ENCODE measurements around the gene GABRG1. TPM values are rescaled to one million over a fixed set of nuclear protein-coding genes. Genes with fewer than 3 reads are reported as not detected.

Gene GABRG1
- total RNA-seq, 4 donors from 2014 or later: 0.33 TPM; not detected in 3

DNA sequence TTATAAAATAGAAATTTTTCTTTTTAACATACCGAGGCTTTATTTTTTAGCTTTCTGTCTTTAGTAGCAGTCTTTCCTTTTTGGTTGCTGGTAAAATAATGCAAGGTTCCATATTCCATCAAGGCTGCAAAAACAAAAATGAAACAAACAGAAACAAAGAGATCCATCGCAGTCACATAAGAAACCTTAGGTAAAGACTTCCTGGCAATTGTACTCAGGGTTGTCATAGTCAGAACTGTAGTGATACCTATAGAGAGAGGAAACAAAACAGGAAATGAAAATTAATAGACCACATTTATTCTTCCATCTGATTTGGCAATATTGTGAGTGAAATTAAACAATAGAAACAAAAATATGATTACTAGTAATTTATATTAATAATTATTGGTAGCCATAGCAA lies 72.5 kb downstream of the GABRG1 start:
- TF ChIP-seq, protein P1, sequence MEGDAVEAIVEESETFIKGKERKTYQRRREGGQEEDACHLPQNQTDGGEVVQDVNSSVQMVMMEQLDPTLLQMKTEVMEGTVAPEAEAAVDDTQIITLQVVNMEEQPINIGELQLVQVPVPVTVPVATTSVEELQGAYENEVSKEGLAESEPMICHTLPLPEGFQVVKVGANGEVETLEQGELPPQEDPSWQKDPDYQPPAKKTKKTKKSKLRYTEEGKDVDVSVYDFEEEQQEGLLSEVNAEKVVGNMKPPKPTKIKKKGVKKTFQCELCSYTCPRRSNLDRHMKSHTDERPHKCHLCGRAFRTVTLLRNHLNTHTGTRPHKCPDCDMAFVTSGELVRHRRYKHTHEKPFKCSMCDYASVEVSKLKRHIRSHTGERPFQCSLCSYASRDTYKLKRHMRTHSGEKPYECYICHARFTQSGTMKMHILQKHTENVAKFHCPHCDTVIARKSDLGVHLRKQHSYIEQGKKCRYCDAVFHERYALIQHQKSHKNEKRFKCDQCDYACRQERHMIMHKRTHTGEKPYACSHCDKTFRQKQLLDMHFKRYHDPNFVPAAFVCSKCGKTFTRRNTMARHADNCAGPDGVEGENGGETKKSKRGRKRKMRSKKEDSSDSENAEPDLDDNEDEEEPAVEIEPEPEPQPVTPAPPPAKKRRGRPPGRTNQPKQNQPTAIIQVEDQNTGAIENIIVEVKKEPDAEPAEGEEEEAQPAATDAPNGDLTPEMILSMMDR (IDR thresholded peaks at IDR 0.05; ENCODE audit: low read depth): no peak

DNA sequence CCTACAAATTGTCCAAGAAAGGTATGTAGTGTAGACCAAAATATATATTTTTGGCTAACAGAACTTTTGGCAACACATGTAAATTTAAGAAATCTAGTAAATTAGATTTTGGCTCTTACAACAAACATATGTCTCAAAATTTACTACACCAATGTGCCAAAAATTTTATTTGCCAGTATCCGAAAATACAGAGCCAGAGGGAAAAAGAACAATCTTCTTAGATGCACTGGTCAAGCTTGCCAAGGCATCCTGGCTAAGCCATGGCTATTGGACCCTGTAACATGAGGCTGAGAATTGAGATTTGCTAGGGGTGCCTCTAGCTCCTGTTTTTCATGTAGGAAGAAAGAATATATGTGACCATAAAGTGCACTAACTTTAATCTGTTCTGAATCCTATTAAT lies 91.8 kb downstream of the GABRG1 start:
- TF ChIP-seq, protein P1 (IDR thresholded peaks at IDR 0.05; ENCODE audit: low read depth): no peak

DNA sequence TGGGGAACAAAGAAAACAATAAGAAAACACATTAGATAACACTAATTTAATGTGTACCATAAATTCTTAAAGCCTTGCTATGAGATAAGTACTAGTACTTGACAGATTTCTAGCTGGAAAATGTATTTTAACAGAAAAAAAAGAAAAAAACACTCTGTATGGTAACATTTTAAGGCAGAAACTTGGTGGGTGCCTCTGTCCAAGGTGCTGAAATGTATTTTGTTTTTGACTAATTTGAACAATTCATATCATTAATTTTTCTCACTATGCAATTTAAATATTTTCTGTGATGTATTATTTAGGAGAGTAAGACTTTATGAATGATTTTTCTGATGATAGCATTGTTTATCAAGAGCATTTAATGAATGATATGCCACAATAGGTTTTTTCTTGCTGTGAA lies 107.5 kb downstream of the GABRG1 start:
- TF ChIP-seq, protein P1 (IDR thresholded peaks at IDR 0.05; ENCODE audit: low read depth): no peak

DNA sequence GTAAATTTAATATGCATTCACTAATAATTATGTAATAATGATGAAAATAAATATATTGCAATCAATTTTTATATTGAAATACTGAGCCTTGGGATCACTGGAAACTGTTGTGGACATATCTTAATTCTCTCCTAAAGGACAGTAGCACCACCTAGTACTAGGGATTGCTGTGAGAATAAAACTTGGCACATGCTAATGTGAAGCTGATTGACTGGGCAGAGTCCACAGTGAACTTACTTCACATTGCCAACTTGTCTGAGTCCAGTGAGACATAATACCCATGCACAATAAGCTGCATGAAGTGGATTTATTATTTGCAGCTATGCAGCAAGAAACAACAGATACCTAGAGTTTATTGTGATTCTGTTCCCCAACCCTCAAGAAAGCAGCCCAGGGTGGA lies 131.1 kb downstream of the GABRG1 start:
- TF ChIP-seq, protein P1 (IDR thresholded peaks at IDR 0.05; ENCODE audit: low read depth): no peak

DNA sequence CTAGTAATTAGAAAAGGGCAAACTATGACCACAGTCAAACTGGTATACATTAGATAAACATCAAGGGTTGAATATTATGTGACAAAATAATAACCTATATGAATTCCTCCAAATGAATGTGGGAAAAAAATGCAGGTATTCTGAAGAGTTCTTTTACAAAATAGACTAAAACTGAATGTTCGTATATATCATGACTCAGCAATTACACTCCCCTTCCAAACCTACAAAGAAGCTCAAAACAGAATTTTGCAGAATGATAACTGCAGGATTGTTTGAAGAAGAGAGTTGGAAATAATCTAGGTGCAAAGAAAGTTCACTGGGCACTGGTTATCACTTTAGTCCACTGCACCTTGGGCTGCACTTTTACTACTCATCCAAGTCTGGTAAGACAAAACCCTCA lies 134.1 kb downstream of the GABRG1 start:
- TF ChIP-seq, protein P1 (IDR thresholded peaks at IDR 0.05; ENCODE audit: low read depth): no peak

DNA sequence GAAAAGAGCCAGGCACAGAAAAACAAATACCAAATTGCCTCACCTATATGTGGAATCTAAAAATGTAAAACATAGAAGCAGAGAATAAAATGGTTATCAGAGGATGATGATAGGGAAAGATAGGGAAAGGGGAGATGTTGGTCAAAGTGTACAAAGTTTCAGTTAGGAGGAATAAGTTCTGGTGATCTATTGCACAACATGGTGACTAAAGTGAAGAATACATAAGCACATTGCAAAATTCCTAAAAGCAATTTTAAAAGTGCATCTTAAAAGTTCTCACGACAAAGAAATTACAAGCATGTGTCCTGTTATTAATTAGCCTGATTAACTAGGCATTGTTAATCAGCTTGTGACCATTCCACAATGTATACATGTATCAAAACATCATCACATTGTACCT lies 136.0 kb downstream of the GABRG1 start:
- TF ChIP-seq, protein P1 (IDR thresholded peaks at IDR 0.05; ENCODE audit: low read depth): no peak
